Measurements from ENCODE around the gene NDRG3. TPM values are rescaled to one million over a fixed set of nuclear protein-coding genes. Genes with fewer than 3 reads are reported as not detected.

NDRG3 gene
- total RNA-seq, 1 donor, result 30.7 TPM

DNA sequence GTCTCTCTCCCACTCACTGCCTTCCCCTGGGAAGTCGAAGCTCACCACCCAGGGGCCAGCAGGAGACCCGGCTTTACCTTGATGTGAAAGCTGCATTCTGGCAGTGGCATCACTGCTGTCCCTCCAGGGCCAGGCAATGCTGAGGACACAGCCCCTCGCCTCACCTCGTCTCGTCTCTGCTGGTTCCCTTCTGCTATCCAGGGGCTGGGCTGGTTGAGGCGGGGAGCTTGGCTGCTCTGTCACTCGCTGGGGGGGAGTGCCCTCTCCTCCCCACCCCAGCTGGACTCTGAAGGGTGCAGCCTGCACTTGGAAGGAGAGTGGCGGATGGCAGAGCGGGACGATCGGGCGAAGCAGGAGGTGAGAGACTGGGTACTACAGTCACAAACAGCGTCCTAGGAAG lies 40.4 kb upstream of the NDRG3 start:
- H3K4me3 ChIP-seq (ENCODE audit: low read depth, low read length), result no peak overlapping the region
- no peak for DNase-seq (ENCODE audit: low read depth)
- TF ChIP-seq, protein P1, sequence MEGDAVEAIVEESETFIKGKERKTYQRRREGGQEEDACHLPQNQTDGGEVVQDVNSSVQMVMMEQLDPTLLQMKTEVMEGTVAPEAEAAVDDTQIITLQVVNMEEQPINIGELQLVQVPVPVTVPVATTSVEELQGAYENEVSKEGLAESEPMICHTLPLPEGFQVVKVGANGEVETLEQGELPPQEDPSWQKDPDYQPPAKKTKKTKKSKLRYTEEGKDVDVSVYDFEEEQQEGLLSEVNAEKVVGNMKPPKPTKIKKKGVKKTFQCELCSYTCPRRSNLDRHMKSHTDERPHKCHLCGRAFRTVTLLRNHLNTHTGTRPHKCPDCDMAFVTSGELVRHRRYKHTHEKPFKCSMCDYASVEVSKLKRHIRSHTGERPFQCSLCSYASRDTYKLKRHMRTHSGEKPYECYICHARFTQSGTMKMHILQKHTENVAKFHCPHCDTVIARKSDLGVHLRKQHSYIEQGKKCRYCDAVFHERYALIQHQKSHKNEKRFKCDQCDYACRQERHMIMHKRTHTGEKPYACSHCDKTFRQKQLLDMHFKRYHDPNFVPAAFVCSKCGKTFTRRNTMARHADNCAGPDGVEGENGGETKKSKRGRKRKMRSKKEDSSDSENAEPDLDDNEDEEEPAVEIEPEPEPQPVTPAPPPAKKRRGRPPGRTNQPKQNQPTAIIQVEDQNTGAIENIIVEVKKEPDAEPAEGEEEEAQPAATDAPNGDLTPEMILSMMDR (IDR thresholded peaks at IDR 0.05; ENCODE audit: insufficient read depth, low read depth, low read length), result no peak

DNA sequence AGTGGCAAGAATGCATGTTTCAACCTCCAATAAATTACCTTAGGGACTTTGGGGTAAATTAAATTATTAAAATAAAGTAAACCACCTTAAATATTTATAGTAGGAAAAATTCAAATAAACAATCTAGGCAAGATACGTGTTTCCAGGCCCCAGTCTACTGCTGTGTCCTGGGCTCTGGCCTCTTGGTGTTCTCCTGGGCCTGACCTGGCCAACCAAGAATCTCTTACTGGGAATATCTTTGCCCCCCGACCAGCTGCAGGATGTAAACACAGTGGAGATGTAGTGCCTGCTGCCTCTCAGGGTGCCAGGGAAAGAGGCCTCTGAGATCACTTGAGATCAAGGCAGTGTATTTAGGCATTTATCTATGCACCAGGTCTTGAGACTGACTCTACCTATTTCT lies 39.4 kb upstream of the NDRG3 start:
- TF ChIP-seq, protein P1 (IDR thresholded peaks at IDR 0.05; ENCODE audit: insufficient read depth, low read depth, low read length), result no peak
- DNase-seq (ENCODE audit: low read depth), result no peak
- H3K4me3 ChIP-seq (ENCODE audit: low read depth, low read length), result no peak overlapping the region

DNA sequence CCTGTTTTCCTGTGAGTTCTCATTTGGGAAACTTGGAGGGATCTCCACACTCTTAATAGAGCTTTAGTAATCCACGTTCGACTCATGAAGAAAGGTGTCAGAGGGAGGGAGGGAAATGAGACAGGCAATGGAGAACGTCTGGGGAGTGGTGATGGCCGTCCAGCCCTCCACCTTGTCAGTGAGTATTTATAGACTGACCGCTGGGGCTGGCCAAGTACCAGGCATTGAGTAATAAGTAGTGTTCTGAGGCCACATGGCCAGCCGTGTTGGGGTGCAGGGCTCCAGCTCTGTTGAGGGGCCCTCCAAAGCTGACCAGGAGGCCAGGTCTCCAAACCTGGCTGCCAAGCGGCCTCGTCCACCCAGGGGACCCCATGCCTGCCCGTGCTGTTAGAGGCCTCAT lies 39.0 kb upstream of the NDRG3 start:
- TF ChIP-seq, protein P1 (IDR thresholded peaks at IDR 0.05; ENCODE audit: insufficient read depth, low read depth, low read length), result no peak
- DNase-seq (ENCODE audit: low read depth), result peak; percentile 38
- H3K4me3 ChIP-seq (ENCODE audit: low read depth, low read length), result no peak overlapping the region

DNA sequence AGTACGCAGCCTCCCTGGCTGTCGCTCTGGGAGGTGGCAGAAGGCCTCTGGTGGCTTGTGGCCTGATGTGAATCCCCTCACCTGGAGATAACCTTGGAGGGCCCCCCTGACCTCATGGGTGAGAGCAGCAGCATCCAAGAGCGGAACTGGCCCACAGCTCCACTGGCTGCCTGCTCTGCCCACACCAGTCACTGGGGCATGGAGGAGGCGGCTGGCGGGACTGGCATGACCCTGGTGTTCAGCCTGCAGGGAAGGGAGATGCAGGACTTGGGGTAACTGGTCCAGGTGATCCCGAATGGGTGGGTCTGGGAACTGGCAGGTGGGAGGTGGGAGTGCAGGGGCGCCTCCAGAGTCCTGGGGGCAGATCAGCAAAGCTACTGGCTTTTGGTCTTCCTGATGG lies 38.2 kb upstream of the NDRG3 start:
- DNase-seq (ENCODE audit: low read depth), result no peak
- H3K4me3 ChIP-seq (ENCODE audit: low read depth, low read length), result no peak overlapping the region
- TF ChIP-seq, protein P1 (IDR thresholded peaks at IDR 0.05; ENCODE audit: insufficient read depth, low read depth, low read length), result no peak

DNA sequence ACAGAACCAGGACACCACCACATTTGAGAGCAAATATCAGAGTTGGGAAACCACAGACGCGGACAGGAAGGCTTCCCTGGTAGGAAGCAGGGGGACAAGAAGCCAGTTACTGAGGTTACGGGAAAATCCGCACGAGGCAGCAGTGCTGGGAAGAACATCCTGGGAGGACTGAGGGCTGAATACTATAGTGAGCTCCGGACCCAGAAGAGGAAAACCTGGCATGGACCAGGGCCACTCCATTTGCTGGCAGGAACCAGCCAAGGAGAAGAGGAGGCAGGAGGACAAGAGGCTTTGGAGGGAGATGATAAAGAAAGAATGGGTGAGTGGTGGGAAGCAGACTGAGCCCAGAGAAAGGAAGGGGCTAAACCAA lies 33.8 kb upstream of the NDRG3 start:
- no peak overlapping the region for H3K4me3 ChIP-seq (ENCODE audit: low read depth, low read length)

DNA sequence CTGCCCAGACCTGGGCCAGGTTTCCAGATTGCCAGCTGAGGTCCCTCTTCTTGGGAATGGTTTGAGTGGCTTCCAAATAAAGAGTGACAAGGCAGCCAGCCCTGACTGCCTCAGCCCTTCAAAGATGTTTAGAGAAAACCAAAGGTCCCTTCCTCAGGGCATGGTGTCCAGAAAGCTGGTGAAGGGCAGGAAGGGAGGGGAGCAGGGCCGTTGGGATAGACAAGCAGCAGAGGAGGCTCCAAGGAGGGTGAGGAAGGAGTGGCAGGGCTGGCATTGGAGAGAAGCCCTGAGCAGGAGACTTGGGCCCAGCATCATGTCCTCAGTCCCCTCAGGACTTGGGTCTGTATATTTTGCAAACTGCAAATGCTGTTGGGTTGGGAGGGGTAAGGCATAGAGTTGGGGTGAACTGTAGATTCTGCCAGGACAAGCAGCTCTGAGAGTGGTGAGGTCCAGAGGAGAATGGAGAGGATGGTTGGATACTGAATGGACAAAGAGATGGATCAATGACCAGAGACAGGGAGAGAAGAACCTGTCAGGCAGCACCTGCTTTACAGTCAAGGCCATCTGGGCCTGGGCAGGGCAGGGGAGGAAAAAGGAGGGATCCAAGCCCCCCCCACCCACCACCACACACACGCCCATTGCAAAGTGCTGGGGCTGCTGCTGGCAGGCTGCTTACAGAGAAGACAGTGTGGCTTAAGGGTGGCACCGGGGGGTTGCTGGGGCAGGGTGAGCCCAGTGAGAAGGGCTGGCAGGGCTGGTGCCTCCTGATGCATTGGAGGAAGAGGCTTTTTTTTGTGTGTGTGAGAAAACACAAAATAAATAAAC lies 33.2 kb upstream of the NDRG3 start:
- no peak for DNase-seq (ENCODE audit: low read depth)
- TF ChIP-seq, protein P1 (IDR thresholded peaks at IDR 0.05; ENCODE audit: insufficient read depth, low read depth, low read length), result no peak
- no peak overlapping the region for H3K4me3 ChIP-seq (ENCODE audit: low read depth, low read length)

More for the DNA sequence above, 33.8 kb upstream of the NDRG3 start:
- no peak for DNase-seq (ENCODE audit: low read depth)
- TF ChIP-seq, protein P1 (IDR thresholded peaks at IDR 0.05; ENCODE audit: insufficient read depth, low read depth, low read length), result no peak

DNA sequence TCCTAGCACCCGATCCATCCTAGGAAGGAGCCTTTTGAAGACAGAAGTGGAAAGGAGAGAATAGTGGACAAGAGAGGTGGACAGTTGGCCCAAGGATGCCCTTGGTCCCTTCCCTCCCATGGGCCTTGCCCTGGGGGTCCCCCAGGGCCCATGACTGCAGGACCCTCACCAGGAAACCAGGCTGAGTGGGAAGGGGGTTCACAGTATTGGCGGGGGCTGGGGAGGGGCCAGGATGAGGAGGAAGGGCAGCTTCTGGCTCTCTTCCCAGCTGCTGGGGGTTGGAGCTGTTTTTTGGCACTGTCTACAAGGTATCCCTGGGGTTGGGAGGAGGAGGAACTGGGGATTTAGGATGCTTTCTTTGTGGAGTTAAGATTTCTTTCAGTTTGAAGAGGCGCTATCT lies 31.7 kb upstream of the NDRG3 start:
- H3K4me3 ChIP-seq (ENCODE audit: low read depth, low read length), result no peak overlapping the region
- TF ChIP-seq, protein P1 (IDR thresholded peaks at IDR 0.05; ENCODE audit: insufficient read depth, low read depth, low read length), result no peak
- no peak for DNase-seq (ENCODE audit: low read depth)

Measured in fibroblast of villous mesenchyme (primary cell).